Fibroblast of lung (primary cell): ENCODE data around the gene EFCAB14.

Experiments used
- CTCF ChIP-seq, 2 donors: IDR thresholded peaks in 1 of 2; conservative IDR thresholded peaks in 1 of 2; 1 replicate in 1 of 2; 2 replicates in 1 of 2; pipeline ENCODE4 v1.5.1; 2011 to 2012; ENCODE audit warnings: low read length in 2 of 2, control low read depth in 1 of 2, inconsistent platforms in 1 of 2, low read depth in 1 of 2, mild to moderate bottlenecking in 1 of 2
- EZH2 ChIP-seq: IDR thresholded peaks from 2 replicates; pipeline ENCODE4 v1.5.1; 2012; ENCODE audit warnings: low read length, control low read depth, mild to moderate bottlenecking; ENCODE audit errors: missing control alignments

- TF ChIP-seq CTCF (conservative IDR thresholded peaks at IDR 0.05 in 1 of 2, IDR thresholded peaks at IDR 0.05 in 1 of 2; ENCODE audit: low read depth in 1 of 2, low read length in 2 of 2) (no peak), EZH2 (no peak)
Observed at GRCh38 chr1:46723901-46724300, 5.0 kb upstream of the EFCAB14 start.
